Measurements from ENCODE around the gene BMAL1. TPM values are rescaled to one million over a fixed set of nuclear protein-coding genes. Genes with fewer than 3 reads are reported as not detected.

Gene BMAL1
- total and polyA plus RNA-seq, 2 donors (not counting 3 experiments of a cell fraction or from before 2014, with no cell fraction given) = 5.8 to 10.1 TPM

- intact Hi-C loops (cut with micrococcal nuclease) (no loop called here), dilution Hi-C loops (cut with MboI; ENCODE audit: extremely low pct_ligation_motif_present, low sequenced_read_pairs) (no loop called here)
- CTCF ChIA-PET = interaction anchor here (0.7 to 2.7 kb wide), 3 partner anchors 9 to 22 kb away, joined by 3 to 18 read pairs (median 3); no protein-coding TSS in a partner anchor
- POLR2A ChIA-PET = no interaction called here
- Histone ChIP-seq H3K27me3 (ENCODE audit: control insufficient read depth in 2 of 2, insufficient read depth in 2 of 2, low read length in 2 of 2) (no peaks in the 10 kb centered on the region), H3K4me3 (replicated peaks in 1 of 3; ENCODE audit: insufficient read depth in 1 of 3, low read depth in 1 of 3, low read length in 3 of 3) (no peak overlapping the region), H3K9me3 (replicated peaks; ENCODE audit: control insufficient read depth, insufficient read depth, low read length) (no peaks in the 10 kb centered on the region), H3K4me1 (ENCODE audit: control insufficient read depth, extremely low read depth, insufficient read depth, low read length) (no peaks in the 10 kb centered on the region), H3K4me2 (ENCODE audit: insufficient read depth, low read length) (no peak overlapping the region), H3K36me3 (ENCODE audit: control insufficient read depth in 2 of 2, extremely low read depth in 1 of 2, insufficient read depth in 2 of 2, low read length in 2 of 2) (no peaks in the 10 kb centered on the region), H2AFZ (ENCODE audit: low read depth, low read length) (no peak overlapping the region), H3K9me1 (replicated peaks; ENCODE audit: control insufficient read depth, extremely low read depth, insufficient read depth, low read length) (no peaks in the 10 kb centered on the region), H4K20me1 (replicated peaks; ENCODE audit: control insufficient read depth, extremely low read depth, insufficient read depth, low read length) (no peaks in the 10 kb centered on the region), H3K9ac (replicated peaks; ENCODE audit: extremely low read depth, insufficient read depth, low read length) (no peak overlapping the region), H3K79me2 (ENCODE audit: control insufficient read depth, insufficient read depth, low read length) (no peaks in the 10 kb centered on the region), H3K27ac (ENCODE audit: insufficient read depth, low read depth, low read length) (no peak overlapping the region)
- FAIRE-seq (no peak), DNase-seq (ENCODE audit: low read depth, low spot score) (no peak)
- no TSS peak for BruUV-seq (replicated peaks)
- TF ChIP-seq FOS (IDR thresholded peaks at IDR 0.05; ENCODE audit: borderline replicate concordance, insufficient read depth, low read length) = no peak
- no peak for TF ChIP-seq POLR2A (IDR thresholded peaks at IDR 0.05; ENCODE audit: low read depth, low read length)
- TF ChIP-seq EZH2 (IDR thresholded peaks at IDR 0.05; ENCODE audit: borderline replicate concordance, low read depth, low read length, severe bottlenecking) = no peak
- no peak for TF ChIP-seq MYC (IDR thresholded peaks at IDR 0.05; ENCODE audit: low read depth, low read length)
- no peak for TF ChIP-seq JUN (IDR thresholded peaks at IDR 0.05; ENCODE audit: borderline replicate concordance, insufficient read depth, insufficient read length, low read depth)
- no peak for TF ChIP-seq GATA2 (IDR thresholded peaks at IDR 0.05; ENCODE audit: insufficient read depth, insufficient read length, low read depth, low read length)
- TF ChIP-seq CTCF (IDR thresholded peaks at IDR 0.05; ENCODE audit: extremely low read depth in 1 of 2, insufficient read depth in 1 of 2, low read depth in 1 of 2, low read length in 2 of 2) = no peak
- TF ChIP-seq POLR2AphosphoS5 (IDR thresholded peaks at IDR 0.05; ENCODE audit: insufficient read depth, low read depth, low read length) = no peak
- no peak for TF ChIP-seq MAX (IDR thresholded peaks at IDR 0.05; ENCODE audit: insufficient read depth, insufficient read length)
Observed at GRCh38 chr11:13362596-13363109, 85.1 kb downstream of the BMAL1 start.
